DMS79 (cell line): ENCODE results near the gene GNB3.

Source experiments
- DNase-seq: peaks from one replicate; lab custom pipeline; 2025; lab: John Stamatoyannopoulos, UW

The GNB3 gene

GRCh38 chr12:6840761-6841515 lies at the start of gene GNB3:
TSS of gene GNB3 (plus strand) at chr12:6840925. CDS start at chr12:6841288, 363 bp downstream.
- no peak for DNase-seq

DNA sequence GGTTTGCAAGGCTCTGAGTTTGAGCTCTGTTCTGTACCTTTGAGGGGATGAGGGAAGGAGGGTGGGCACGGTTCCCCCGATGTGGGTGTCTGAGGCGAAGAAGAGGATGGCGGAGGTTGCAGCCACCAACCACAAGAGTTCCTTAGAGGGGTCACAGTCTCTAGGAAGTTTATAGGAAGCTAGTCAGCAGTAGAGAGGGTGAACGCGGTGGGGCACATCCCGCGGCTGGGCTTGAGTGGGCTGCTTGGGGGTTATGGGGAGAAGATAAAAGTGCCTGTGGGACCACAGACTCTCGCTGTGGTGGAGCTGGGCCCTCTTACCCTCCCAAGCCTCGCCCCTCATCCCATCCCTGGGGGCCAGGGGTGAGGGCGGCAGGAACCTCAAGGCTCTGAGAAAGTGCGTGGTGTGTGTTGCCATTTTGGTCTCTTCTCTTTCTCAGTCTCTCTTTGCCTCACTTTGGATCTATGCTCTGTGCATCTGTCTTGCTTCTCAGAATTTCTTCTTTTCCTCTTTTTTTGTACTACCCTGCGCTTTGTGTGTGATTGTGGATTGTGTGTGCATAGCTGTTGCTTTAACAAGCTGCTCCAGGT lies 48.7 kb upstream of the GNB3 start:
- DNase-seq: no peak

DNA sequence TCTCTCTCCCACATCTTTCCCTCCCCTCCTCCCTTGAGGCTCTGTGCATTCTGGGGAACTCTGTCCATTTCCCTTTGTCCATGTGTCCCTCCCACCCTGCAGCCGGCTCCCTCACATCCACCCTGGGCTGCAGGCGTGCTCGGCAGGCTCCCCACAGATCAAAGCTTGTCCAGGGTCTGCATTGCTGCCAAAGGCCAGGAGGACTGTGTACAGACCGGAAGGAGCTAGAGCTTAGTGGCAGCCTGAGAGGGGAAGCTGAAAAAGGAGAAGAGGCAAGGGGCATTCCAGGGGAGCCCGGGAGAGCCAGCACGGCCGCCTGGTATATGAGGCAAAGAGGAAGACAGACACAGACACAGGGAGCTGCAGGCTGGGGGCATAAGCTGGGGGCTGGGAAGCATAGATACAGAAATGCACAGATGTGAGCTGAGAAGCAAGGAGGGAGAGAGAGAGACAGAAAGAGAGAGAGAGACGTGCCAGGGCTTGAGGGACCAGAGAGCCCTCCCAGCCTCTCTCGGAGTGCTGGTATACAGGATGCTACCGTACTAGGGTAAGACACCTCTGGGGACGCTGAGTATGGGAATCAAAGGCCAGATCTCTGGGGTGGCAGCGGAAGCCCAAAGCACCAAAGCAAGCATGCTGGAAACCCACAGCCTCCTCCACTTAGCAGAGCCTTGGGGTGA lies 48.1 kb upstream of the GNB3 start:
- DNase-seq: no peak

- no peak for DNase-seq
Measured at GRCh38 chr12:6795088-6795487, 45.6 kb upstream of the GNB3 start.

DNA sequence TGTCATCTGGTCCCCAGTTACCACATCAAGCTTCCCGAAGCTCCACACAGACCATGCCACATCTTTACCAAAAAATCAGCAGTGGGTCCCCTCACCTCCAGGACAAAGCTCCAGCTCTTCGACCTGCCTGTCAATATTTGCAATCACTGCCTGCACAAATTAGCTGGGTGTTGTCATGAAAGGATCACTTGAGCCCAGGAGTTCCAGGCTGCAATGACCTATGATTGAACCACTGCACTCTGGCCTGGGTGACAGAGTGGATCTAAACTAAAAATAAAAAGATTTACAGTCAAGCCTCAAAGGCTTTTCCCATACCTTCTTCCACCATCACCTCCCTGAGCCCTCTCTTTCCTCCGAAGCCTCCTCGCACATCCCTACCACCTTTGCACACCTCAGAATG lies 44.1 kb upstream of the GNB3 start:
- no peak for DNase-seq

DNA sequence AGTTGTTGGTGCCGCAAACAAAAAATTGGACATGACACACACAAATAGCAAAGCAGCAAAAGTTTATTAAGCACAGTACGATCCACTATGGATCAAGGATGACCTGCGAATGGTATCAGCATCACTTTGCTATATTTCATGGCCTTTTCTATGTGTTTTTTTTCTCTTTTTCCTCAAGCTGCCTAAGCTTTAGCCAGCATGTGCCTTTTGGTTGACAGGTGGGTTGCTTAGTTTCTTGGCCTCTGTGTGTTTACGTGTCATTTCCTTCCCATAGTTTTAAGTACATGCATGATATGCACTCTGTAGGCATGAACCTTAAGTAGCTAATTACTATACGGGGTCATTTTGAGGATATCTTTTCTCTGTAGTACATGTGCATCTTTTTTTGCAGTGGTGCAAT lies 41.6 kb upstream of the GNB3 start:
- DNase-seq: no peak

GRCh38 chr12:6807170-6807569 lies 33.6 kb upstream of the GNB3 start:
- DNase-seq: no peak

DNA sequence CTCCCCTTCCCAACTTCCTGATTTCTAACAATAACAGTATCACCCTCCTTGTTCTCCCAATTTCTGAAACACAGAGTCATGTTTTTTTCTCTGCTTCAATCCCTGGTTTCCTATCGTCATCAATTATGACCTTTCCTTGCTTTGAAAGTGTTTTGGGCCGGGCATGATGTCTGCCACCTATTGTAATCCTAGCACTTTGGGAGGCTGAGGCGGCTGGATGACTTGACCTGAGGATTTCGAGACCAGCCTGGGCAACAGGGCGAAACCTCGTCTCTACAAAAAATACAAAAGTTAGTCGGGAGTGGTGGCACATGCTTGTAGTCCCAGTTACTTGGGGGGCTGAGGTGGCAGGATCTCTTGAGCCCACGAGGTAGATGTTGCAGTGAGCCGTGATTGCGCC lies 31.7 kb upstream of the GNB3 start:
- DNase-seq: no peak

DNA sequence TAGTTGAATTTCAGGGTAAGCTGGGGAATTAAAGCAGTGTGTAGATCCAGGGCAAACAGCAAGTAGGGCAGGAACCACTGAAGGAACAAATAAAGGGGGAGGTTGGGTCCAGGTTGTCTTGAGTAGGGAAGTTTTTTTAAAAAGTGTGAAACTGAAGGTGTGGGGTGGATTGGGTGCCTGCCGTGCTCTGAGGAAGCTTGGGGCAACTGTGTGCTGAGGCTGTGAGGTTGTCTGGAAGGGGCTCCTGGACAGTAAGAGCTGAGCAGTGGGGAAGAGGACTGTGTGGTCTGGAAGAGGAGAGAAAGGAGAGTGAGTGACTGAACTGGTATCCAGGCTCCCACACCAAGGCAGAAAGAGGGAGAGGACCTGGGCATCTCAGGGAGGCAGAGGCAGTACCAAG lies 30.0 kb upstream of the GNB3 start:
- DNase-seq: no peak

- DNase-seq: no peak
Measured at GRCh38 chr12:6813363-6813762, 27.4 kb upstream of the GNB3 start.

- DNase-seq: no peak
Measured at GRCh38 chr12:6816598-6816997, 24.1 kb upstream of the GNB3 start.

DNA sequence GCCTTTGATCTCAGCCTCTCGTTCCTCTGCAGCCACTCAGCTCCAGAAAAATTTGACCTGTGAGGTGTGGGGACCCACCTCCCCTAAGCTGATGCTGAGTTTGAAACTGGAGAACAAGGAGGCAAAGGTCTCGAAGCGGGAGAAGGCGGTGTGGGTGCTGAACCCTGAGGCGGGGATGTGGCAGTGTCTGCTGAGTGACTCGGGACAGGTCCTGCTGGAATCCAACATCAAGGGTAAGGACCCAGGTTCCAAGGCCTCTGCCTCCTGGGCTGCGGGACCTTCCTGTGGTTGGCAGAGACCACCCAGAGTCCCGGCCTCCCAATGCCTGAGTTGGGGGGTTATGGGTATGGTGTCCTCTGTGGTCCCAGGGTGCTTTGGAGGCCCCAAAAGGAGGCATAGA lies 23.6 kb upstream of the GNB3 start:
- no peak for DNase-seq

DNA sequence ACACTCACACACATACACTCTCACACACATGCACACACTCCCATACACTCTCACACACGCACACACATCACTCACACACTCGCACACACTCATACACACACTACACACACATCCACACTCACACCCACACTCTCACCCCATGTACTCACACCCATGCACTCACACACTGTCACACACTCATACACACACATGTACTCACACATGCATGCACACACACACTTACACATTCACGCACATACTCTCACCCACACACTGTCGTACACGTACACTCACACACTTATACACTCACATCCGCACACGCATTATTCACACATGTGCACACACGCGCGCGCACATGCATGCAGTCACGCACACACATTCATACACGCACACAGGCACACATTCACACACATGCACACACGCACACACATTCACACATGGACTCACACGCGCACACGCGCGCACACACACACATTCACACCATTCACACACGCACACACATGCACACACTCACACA lies 23.0 kb upstream of the GNB3 start:
- no peak for DNase-seq

GRCh38 chr12:6818222-6818621 lies 22.5 kb upstream of the GNB3 start:
- DNase-seq: no peak

DNA sequence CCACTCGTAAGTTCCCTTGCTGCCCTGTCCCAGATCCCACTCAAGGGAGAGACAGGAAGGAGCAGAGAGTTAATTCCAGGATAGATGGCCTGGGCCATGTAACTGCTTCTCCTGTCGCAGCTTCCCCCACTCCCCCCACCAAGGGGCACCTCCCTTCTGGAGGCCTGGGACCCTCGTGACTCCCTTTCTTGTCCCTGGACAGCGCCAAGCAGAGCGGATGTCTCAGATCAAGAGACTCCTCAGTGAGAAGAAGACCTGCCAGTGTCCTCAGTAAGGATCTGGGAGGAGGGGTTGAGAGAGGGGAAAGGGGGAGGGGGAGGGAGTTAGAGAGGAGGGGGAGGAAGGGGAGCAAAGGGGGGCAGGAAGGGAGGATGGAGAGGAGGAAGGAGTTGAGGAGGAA lies 22.1 kb upstream of the GNB3 start:
- DNase-seq: no peak

DNA sequence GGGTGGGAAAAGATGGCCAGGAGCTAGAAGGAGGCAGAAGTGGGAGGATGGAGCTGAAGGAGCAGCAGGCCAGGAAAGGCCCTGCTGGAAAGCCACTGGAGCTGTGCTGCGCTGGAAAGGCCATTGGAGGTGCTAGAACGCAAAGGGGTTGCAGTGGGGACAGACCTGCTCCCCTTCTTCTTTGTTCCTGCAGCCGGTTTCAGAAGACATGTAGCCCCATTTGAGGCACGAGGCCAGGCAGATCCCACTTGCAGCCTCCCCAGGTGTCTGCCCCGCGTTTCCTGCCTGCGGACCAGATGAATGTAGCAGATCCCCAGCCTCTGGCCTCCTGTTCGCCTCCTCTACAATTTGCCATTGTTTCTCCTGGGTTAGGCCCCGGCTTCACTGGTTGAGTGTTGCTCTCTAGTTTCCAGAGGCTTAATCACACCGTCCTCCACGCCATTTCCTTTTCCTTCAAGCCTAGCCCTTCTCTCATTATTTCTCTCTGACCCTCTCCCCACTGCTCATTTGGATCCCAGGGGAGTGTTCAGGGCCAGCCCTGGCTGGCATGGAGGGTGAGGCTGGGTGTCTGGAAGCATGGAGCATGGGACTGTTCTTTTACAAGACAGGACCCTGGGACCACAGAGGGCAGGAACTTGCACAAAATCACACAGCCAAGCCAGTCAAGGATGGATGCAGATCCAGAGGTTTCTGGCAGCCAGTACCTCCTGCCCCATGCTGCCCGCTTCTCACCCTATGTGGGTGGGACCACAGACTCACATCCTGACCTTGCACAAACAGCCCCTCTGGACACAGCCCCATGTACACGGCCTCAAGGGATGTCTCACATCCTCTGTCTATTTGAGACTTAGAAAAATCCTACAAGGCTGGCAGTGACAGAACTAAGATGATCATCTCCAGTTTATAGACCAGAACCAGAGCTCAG lies 21.4 kb upstream of the GNB3 start:
- no peak for DNase-seq

DNA sequence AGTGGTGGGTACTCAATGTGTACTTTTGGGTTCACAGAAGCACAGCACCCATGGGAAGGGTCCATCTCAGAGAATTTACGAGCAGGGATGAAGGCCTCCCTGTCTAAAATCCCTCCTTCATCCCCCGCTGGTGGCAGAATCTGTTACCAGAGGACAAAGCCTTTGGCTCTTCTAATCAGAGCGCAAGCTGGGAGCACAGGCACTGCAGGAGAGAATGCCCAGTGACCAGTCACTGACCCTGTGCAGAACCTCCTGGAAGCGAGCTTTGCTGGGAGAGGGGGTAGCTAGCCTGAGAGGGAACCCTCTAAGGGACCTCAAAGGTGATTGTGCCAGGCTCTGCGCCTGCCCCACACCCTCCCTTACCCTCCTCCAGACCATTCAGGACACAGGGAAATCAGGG lies 20.6 kb upstream of the GNB3 start:
- DNase-seq: no peak

DNA sequence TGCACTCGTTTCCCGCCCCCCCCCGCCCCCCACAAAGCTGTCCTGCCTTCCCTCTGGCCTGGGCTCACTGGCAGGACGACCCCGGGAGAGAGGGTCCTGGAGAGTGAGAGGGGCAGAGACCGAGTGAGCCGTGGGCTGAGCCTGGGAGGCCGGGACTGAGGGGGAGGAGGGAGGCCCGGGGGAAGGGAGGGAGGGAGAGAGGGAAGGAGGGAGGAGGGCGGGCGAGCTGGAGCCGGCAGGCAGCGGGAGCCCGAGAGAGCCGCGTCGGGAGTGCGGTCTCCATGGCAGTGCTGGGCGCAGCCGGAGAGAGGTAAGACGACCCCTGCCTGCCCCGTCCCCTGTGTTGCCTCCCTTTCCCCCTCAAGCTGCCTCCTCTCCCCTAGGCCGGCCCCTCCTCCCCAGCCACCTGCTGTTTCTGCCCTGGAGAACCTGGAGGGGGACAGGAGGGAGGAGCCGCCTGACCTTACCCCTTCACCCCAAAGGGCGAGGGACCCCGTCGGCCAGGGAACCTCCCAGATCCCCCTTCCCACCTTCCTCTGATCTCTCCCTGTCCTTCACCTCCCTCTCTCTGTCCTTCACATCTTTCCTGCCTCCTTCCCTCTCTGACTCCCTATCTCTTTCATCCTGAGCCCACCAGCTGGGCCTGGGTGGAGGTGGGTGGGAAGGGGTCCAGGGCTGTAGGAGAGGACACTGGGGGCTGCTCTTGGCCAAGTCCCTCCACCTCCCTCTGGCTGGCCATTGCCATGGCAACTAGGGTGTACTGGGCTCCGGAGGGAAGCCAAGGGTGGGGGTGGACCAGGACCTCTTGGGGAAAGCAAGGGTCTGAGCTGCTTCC lies 18.9 kb upstream of the GNB3 start, which contains the start of gene GPR162:
TSS of gene GPR162 (plus strand) at position 231 of the 835 bp plus-strand sequence. CDS start 2,078 bp downstream, outside the sequence.
- peak; percentile 72 for DNase-seq

DNA sequence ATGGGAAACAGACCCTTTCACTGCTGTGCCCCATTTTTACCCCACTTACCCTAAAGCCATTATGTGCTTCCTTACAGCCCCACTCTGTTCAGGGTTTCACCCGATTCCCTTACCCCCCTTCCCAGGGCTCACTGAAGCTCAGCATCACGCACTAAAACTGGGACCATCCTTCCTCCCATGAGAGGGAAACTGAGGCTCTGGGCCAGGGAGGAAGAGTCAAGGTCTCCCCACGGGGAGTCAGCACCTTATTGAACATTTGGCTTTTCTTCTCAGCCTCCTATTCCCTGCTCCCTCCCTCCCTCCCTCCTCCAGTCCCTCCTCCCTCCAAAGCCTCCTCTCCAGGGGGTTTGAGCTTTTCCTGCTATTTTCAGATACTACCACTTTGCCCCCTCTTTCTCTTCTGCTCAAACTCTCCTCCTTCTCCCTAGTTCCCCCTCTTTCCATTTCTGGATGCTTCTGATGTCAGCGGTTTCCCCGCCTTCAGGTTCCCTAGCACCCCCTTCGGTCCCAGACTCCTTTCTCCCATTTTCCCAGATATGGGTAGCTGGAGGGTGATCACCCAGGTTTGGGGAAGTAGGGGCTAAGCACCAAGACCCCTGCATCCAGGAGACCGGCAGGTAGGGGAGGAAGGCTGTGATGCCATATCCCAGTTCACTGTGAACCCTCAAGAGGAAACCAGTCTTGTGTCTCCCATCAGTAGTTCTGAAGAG lies 18.1 kb upstream of the GNB3 start:
- DNase-seq: no peak
